Spinal cord (tissue), 10 donors: ENCODE measurements around the gene COL28A1. TPM values are rescaled to one million over a fixed set of nuclear protein-coding genes. Genes with fewer than 3 reads are reported as not detected.
"Not testable (repeated sequence)": the region's sequence is repeated elsewhere in the genome, so short reads cannot be mapped to it uniquely, and the experiment has no call there.

ENCODE experiments used
- DNase-seq, 6 donors: peaks; one replicate each; pipeline versions ENCODE4 v3.0.0 to v3.0.0-alpha.2; 2013 to 2015; ENCODE audit warnings: low spot score in 6 of 6, low read depth in 4 of 6
- H3K27ac ChIP-seq: one replicate; pipeline ENCODE4 v1.5.1; 2013; ENCODE audit warnings: low read depth, low read length, control low read depth
- H3K27me3 ChIP-seq: one replicate; pipeline ENCODE4 v1.6.1; 2013; ENCODE audit warnings: low read length; ENCODE audit not compliant: control insufficient read depth, insufficient read depth
- H3K36me3 ChIP-seq: one replicate; pipeline ENCODE4 v1.6.1; 2013; ENCODE audit warnings: low read length; ENCODE audit not compliant: control insufficient read depth, insufficient read depth
- H3K4me1 ChIP-seq: one replicate; pipeline ENCODE4 v1.6.1; 2013; ENCODE audit warnings: low read length; ENCODE audit not compliant: control insufficient read depth, insufficient read depth
- H3K4me3 ChIP-seq: one replicate; pipeline ENCODE4 v1.5.1; 2013; ENCODE audit warnings: low read depth, low read length, control low read depth
- H3K9me3 ChIP-seq: one replicate; pipeline ENCODE4 v1.6.1; 2013; ENCODE audit warnings: low read length; ENCODE audit not compliant: control insufficient read depth, insufficient read depth
- WGBS: methylation state at CpG from one replicate; pipeline ENCODE4 v1.1.5; 2013; ENCODE audit warnings: missing lambda C conversion rate; ENCODE audit not compliant: insufficient coverage; 5-methylcytosine and 5-hydroxymethylcytosine counted together
- polyA plus RNA-seq, 2 donors: library from polyadenylated mRNA; unstranded; fragments of 120-200 nt; gene quantifications; one replicate each; pipeline ENCODE4 v1.2.1, GENCODE V29; 2013; ENCODE audit not compliant: insufficient read length in 2 of 2
- total RNA-seq, 2 donors: library from RNA; depleted of rRNA in 1 of 2; stranded (reverse); fragments of 120-200 nt in 1 of 2; fragments of >200 nt in 1 of 2; gene quantifications; one replicate each; pipeline versions ENCODE4 v1.2.3 to v1.2.4, GENCODE V29; 2013 to 2014
- donor health status: healthy.

COL28A1 gene
- total and polyA plus RNA-seq, 4 donors = 6.4 to 18.3 (median 7.4) TPM

GRCh38 chr7:7563813-7564212, 28.1 kb upstream of the COL28A1 start:
- H3K4me3 ChIP-seq = no peak overlapping the region
- H3K4me1 ChIP-seq = no peaks in the 10 kb centered on the region
- no peak for DNase-seq
- H3K36me3 ChIP-seq = no peaks in the 10 kb centered on the region
- H3K27me3 ChIP-seq = no peaks in the 10 kb centered on the region
- H3K9me3 ChIP-seq = no peaks in the 10 kb centered on the region
- no peak overlapping the region for H3K27ac ChIP-seq

- no peak overlapping the region for H3K27ac ChIP-seq
- H3K9me3 ChIP-seq = no peaks in the 10 kb centered on the region
- no peaks in the 10 kb centered on the region for H3K4me1 ChIP-seq
- no peaks in the 10 kb centered on the region for H3K36me3 ChIP-seq
- 83% methylated on average over 2 of the region's 5 CpGs for WGBS
- DNase-seq = no peak
- H3K4me3 ChIP-seq = no peak overlapping the region
- H3K27me3 ChIP-seq = no peaks in the 10 kb centered on the region
Observed at GRCh38 chr7:7563269-7563668, 27.6 kb upstream of the COL28A1 start.

- Histone ChIP-seq H3K36me3 (no peaks in the 10 kb centered on the region), H3K27ac (no peak overlapping the region)
- WGBS = 100% methylated on average over 1 of the region's 3 CpGs
Observed at GRCh38 chr7:7562736-7563135, 27.1 kb upstream of the COL28A1 start.

DNA sequence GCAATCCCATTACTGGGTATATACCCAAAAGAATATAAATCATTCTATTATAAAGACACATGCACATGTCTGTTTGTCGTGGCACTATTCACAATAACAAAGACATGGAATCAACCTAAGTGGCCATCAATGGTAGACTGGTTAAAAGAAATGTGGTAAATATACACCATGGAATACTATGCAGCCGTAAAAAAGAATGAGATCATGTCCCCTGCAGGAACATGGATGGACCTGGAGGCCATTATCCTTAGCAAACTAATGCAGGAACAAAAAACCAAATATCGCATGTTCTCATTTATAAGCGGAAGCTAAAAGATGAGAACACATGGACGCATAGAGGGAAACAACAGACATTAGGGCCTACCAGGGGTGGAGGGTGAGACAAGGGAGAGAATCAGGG, 25.9 kb upstream of the COL28A1 start:
- no CpG with 5 or more reads among the region's 5 CpGs for WGBS
- not testable (repeated sequence) for H3K27ac ChIP-seq

More at GRCh38 chr7:7562736-7563135, 27.1 kb upstream of the COL28A1 start:
- Histone ChIP-seq H3K27me3 (no peaks in the 10 kb centered on the region), H3K9me3 (no peaks in the 10 kb centered on the region), H3K4me3 (no peak overlapping the region), H3K4me1 (no peaks in the 10 kb centered on the region)
- DNase-seq = no peak

DNA sequence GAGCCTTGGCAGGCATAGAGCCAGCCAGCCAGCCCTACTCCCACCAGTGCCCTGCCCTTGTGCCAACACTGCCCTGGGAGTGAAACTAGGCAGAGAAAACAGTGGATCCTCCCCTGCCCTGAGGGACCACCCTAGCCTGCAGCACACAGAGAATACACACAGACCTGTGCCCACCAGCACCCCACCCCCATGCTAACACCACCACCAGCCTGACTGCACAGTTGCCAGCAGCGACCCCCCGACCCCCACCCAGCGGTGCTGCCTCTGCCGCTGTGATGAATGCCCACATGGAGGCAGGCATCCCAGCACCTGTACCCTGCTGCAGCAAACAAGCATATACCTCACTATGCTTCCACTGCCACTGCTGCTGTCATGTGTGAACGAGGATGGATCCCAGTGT, 21.6 kb upstream of the COL28A1 start:
- Histone ChIP-seq H3K27me3 (no peaks in the 10 kb centered on the region), H3K4me3 (no peak overlapping the region), H3K27ac (no peak overlapping the region), H3K36me3 (peaks cover 8% of the 10 kb centered on the region), H3K4me1 (peaks cover 3% of the 10 kb centered on the region), H3K9me3 (no peaks in the 10 kb centered on the region)
- DNase-seq = no peak
- 98% methylated on average over 5 of the region's 5 CpGs for WGBS

More for the DNA sequence above, 25.9 kb upstream of the COL28A1 start:
- H3K4me3 ChIP-seq, H3K9me3 ChIP-seq, H3K4me1 ChIP-seq, H3K36me3 ChIP-seq, H3K27me3 ChIP-seq, DNase-seq: not testable (repeated sequence)

DNA sequence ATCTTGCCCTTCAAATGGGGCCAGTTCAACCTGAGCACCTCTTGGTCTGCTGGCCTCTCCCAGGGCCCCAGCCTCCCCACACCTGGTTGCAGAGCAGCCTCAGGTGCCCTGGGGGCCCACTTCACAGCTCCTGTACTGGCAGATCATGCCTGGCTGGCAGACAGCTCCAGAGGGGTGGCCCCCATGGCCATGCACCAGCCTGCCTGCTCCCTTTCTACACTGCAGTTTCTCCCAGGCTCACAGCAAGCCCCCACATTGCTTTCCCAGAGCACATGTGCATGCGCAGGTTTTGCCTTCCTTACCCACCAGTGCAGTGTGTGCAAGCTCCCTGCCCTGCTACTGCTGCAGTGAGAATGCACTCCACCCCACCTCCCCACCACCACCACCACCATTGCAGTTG, 21.2 kb upstream of the COL28A1 start:
- Histone ChIP-seq H3K36me3 (peaks cover 8% of the 10 kb centered on the region), H3K27ac (no peak overlapping the region), H3K4me3 (no peak overlapping the region), H3K27me3 (no peaks in the 10 kb centered on the region), H3K4me1 (peaks cover 3% of the 10 kb centered on the region), H3K9me3 (no peaks in the 10 kb centered on the region)
- WGBS = 100% methylated on average over 1 of the region's 1 CpG
- DNase-seq = no peak

GRCh38 chr7:7554649-7555575, 19.2 kb upstream of the COL28A1 start:
- peak in 2 of 6 donors; percentile 14 to 18 for DNase-seq
- 85% methylated on average over 4 of the region's 8 CpGs for WGBS
- H3K9me3 ChIP-seq = no peaks in the 10 kb centered on the region
- H3K27me3 ChIP-seq = no peaks in the 10 kb centered on the region
- H3K36me3 ChIP-seq = peaks cover 8% of the 10 kb centered on the region
- peaks cover 3% of the 10 kb centered on the region for H3K4me1 ChIP-seq
- no peak overlapping the region for H3K4me3 ChIP-seq
- H3K27ac ChIP-seq = no peak overlapping the region

- no peaks in the 10 kb centered on the region for H3K9me3 ChIP-seq
- H3K4me3 ChIP-seq = no peak overlapping the region
- peak in 1 of 6 donors; percentile 80 for DNase-seq
- H3K27me3 ChIP-seq = no peaks in the 10 kb centered on the region
- 34% methylated on average over 2 of the region's 5 CpGs for WGBS
- no peak overlapping the region for H3K27ac ChIP-seq
- H3K36me3 ChIP-seq = peaks cover 8% of the 10 kb centered on the region
- peaks cover 3% of the 10 kb centered on the region for H3K4me1 ChIP-seq
Observed at GRCh38 chr7:7554021-7554432, 18.4 kb upstream of the COL28A1 start.

- peaks cover 8% of the 10 kb centered on the region for H3K36me3 ChIP-seq
- peaks cover 3% of the 10 kb centered on the region for H3K4me1 ChIP-seq
- H3K4me3 ChIP-seq = no peak overlapping the region
- no peaks in the 10 kb centered on the region for H3K9me3 ChIP-seq
- no peak overlapping the region for H3K27ac ChIP-seq
- no CpG with 5 or more reads among the region's 1 CpG for WGBS
- DNase-seq = no peak
- no peaks in the 10 kb centered on the region for H3K27me3 ChIP-seq
Observed at GRCh38 chr7:7553386-7553785, 17.7 kb upstream of the COL28A1 start.

GRCh38 chr7:7552199-7552598, 16.5 kb upstream of the COL28A1 start:
- DNase-seq = no peak
- no CpG with 5 or more reads among the region's 2 CpGs for WGBS
- no peaks in the 10 kb centered on the region for H3K9me3 ChIP-seq
- peaks cover 3% of the 10 kb centered on the region for H3K4me1 ChIP-seq
- no peak overlapping the region for H3K27ac ChIP-seq
- no peaks in the 10 kb centered on the region for H3K27me3 ChIP-seq
- no peak overlapping the region for H3K4me3 ChIP-seq
- H3K36me3 ChIP-seq = peaks cover 6% of the 10 kb centered on the region
